ENCODE data around the gene RBM19.
A peak's percentile ranks its signal among the peaks of the same experiment; 100 is the strongest.

The RBM19 gene

DNA sequence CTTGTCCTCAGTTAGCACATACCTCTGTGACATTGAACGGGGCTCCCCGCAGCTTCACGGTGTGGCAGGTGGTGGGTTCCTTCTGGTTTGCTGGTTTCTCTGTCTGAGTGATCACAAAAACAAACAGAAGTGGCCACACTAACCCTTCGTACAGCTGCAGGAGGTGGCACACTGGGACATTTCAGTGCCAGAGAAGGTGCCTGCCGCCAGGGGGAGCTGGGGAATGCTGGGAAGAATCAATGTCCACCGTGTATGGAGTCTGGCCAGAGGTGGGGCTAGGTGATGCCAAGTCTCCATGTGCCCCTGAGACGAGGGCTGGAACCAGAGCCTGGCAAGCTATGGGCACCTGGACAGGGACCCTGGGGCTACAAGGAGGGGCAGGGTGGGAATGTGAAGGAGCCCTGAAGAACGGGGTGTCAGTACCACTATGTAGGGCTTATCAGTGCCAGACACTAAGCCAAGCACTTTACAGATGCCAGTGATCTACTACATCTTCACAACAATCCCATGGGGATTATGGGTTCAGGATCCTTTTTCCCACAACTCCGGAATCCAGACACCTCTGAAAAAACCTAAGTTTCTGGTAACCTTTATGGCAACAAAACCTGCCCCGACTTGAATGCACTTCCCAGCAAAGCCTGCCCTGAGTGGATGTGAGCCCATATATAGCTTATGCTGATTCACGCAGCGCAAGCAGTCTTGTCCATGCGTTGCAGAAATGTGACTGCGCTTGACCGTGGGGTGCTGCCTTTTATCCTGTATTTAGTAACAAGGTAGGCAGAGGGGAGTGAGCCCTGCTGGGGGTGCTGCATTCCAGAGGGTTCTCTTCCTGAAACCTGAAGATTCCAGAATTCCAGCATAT, 10.8 kb downstream of the RBM19 start:
- no peak for TF ChIP-seq POLR2AphosphoS5 (IDR thresholded peaks at IDR 0.05; ENCODE audit: low read depth)
- no peak for TF ChIP-seq SPI1 (IDR thresholded peaks at IDR 0.05; ENCODE audit: borderline replicate concordance, low read depth)
- TF ChIP-seq, protein P1, sequence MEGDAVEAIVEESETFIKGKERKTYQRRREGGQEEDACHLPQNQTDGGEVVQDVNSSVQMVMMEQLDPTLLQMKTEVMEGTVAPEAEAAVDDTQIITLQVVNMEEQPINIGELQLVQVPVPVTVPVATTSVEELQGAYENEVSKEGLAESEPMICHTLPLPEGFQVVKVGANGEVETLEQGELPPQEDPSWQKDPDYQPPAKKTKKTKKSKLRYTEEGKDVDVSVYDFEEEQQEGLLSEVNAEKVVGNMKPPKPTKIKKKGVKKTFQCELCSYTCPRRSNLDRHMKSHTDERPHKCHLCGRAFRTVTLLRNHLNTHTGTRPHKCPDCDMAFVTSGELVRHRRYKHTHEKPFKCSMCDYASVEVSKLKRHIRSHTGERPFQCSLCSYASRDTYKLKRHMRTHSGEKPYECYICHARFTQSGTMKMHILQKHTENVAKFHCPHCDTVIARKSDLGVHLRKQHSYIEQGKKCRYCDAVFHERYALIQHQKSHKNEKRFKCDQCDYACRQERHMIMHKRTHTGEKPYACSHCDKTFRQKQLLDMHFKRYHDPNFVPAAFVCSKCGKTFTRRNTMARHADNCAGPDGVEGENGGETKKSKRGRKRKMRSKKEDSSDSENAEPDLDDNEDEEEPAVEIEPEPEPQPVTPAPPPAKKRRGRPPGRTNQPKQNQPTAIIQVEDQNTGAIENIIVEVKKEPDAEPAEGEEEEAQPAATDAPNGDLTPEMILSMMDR (IDR thresholded peaks at IDR 0.05; ENCODE audit: insufficient read depth, low read length) = peak; percentile 56
- Histone ChIP-seq H3K27me3 (ENCODE audit: insufficient read depth, poor library complexity, severe bottlenecking) (no peaks in the 10 kb centered on the region), H3K4me3 (replicated peaks; ENCODE audit: insufficient read depth, low read length) (no peak overlapping the region), H3K27ac (replicated peaks) (no peak overlapping the region)
- DNase-seq (ENCODE audit: low read depth in 1 of 2, low spot score in 1 of 2) = peak in 1 of 2 experiments; percentile 29

DNA sequence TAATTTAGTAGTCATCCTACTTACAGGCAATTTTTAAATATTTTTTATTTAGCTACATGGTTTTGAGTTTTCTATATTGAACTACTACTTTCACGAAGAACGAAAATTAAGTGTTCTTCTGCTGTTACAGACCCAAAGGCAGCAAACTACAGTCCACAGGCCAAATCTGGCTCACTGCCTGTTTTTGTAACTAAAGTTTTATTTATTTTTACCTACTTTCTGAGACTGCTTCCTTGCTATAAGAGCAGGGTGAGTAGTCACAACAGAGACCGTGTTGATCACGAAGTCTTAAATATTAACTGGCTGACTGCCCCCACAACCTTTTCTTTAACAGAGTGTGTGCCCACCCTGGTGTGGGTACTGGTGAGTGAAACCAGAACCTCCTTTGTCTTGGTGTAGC, 11.6 kb downstream of the RBM19 start:
- no peak overlapping the region for H3K27ac ChIP-seq (replicated peaks)
- DNase-seq (ENCODE audit: low read depth in 1 of 2, low spot score in 1 of 2) = no peak
- no peaks in the 10 kb centered on the region for H3K27me3 ChIP-seq (ENCODE audit: insufficient read depth, poor library complexity, severe bottlenecking)
- TF ChIP-seq POLR2AphosphoS5 (IDR thresholded peaks at IDR 0.05; ENCODE audit: low read depth) = no peak
- TF ChIP-seq, protein P1 (IDR thresholded peaks at IDR 0.05; ENCODE audit: insufficient read depth, low read length) = no peak
- H3K4me3 ChIP-seq (replicated peaks; ENCODE audit: insufficient read depth, low read length) = no peak overlapping the region

DNA sequence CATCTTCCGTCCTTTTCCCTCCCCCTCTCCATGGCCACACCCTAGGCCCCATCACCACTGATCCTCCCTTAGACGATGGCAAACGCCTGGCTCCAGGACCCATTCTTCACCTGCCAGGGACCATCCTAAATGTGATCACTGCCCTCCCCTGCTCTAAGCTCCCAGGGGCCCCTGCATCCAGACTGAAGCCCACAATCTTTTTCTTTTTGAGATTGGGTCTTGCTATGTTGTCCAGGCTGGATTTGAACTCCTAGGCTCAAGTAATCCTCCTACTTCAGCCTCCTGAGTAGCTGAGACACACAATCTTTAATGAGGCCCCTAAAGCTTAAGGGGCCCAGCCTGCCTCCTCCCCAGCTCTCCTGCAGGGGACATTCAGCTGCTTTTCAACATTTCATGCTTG, 15.3 kb downstream of the RBM19 start:
- no peaks in the 10 kb centered on the region for H3K27me3 ChIP-seq (ENCODE audit: insufficient read depth, poor library complexity, severe bottlenecking)
- TF ChIP-seq, protein P1 (IDR thresholded peaks at IDR 0.05; ENCODE audit: insufficient read depth, low read length) = no peak
- TF ChIP-seq POLR2AphosphoS5 (IDR thresholded peaks at IDR 0.05; ENCODE audit: low read depth) = no peak
- TF ChIP-seq SPI1 (IDR thresholded peaks at IDR 0.05; ENCODE audit: borderline replicate concordance, low read depth) = no peak
- H3K27ac ChIP-seq (replicated peaks) = no peak overlapping the region
- no peak overlapping the region for H3K4me3 ChIP-seq (replicated peaks; ENCODE audit: insufficient read depth, low read length)
- no peak for DNase-seq (ENCODE audit: low read depth in 1 of 2, low spot score in 1 of 2)

DNA sequence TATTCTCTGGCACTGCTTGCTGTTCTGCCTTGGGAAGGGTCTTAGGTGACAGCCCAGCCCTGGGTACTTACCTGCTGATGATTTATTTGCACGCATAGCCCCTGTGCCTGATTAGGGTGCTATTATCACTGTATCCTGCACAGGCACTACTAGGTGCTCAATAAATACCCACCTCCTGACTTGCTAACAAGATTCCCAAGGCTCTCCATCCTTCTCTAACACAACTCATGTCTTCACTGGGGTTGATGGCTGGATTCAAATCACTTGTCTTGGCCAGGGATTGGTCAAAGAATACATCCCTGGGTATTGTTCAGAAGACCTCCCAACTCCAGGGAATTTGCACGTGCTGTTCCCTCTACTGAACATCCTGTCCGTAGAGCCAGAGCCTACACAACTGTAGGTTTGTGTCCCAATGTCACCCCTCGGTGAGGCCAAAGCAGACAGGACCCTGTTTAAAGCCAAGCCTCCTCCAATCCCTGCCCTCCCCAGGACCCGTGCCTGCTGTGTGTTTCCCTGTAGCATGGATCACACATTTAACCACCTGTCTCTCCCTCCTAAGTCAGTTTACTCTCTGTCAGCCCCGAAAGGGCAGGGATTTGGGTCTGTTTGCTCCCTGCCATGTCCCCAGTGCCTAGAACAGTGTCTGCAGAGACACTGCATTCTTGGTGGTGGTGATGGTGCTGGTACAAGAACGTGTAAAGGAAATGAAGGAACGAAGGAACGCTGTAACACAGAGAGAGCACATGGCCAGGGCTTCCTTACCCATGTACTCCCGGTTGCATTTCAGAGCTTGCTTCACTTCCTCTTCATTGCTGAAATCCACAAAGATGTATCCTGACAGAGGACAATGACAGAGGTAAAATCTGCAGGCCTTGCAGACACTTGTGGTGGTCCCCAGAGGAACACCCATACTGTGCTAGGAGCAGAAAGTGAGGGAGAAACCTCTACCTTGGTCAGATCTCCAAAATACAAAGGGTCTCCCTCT, 16.5 kb downstream of the RBM19 start:
- peak; percentile 25 to 80 for DNase-seq (ENCODE audit: low read depth in 1 of 2, low spot score in 1 of 2)
- TF ChIP-seq, protein P1 (IDR thresholded peaks at IDR 0.05; ENCODE audit: insufficient read depth, low read length) = no peak
- TF ChIP-seq SPI1 (IDR thresholded peaks at IDR 0.05; ENCODE audit: borderline replicate concordance, low read depth) = peak; percentile 80; the same call in 1 of the 2 replicates
- peak overlapping the region; percentile 42 for H3K27ac ChIP-seq (replicated peaks)
- no peak overlapping the region for H3K4me3 ChIP-seq (replicated peaks; ENCODE audit: insufficient read depth, low read length)
- H3K27me3 ChIP-seq (ENCODE audit: insufficient read depth, poor library complexity, severe bottlenecking) = no peaks in the 10 kb centered on the region

DNA sequence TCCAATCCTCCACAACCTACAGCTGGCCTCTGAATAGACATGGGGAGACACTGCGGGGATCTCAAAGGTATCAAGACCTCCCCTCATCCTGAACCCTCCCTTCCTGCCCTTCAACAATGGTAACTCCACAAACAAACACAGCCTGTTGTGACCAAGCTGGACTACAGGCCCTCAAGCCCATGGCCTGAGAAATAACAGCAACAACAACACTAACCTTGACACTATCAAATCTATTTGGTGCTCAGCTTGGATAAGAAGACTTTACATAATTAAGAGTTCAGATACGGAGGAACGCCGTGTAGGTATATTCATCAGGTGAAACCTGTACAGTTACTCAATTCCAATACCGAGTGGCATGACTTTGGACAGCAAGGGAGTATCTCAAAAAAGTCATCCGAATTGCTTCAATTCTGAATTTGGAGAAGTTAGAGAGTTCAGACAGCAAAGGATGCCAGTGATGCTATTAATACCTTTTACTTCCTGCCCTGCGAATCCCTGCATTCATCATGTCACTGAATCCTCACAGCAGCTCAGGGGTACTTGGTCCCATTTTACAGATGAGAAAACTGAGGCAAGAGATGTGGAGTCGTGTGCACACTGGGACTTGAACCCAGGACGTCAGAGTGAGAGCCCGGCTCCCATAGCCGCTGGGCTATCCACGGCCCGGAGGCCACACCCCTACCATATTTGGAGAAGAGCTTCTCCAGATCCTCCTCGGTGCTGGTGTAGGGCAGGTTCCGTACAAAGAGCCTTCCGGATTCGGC, 17.8 kb downstream of the RBM19 start:
- Histone ChIP-seq H3K27me3 (ENCODE audit: insufficient read depth, poor library complexity, severe bottlenecking) (no peaks in the 10 kb centered on the region), H3K4me3 (replicated peaks; ENCODE audit: insufficient read depth, low read length) (no peak overlapping the region), H3K27ac (replicated peaks) (no peak overlapping the region)
- DNase-seq (ENCODE audit: low read depth in 1 of 2, low spot score in 1 of 2) = no peak
- TF ChIP-seq POLR2AphosphoS5 (IDR thresholded peaks at IDR 0.05; ENCODE audit: low read depth) (no peak), SPI1 (IDR thresholded peaks at IDR 0.05; ENCODE audit: borderline replicate concordance, low read depth) (no peak), GABPA (IDR thresholded peaks at IDR 0.05; ENCODE audit: low read depth) (no peak)
- TF ChIP-seq, protein P1 (IDR thresholded peaks at IDR 0.05; ENCODE audit: insufficient read depth, low read length) = no peak
- TF ChIP-seq, protein P2, sequence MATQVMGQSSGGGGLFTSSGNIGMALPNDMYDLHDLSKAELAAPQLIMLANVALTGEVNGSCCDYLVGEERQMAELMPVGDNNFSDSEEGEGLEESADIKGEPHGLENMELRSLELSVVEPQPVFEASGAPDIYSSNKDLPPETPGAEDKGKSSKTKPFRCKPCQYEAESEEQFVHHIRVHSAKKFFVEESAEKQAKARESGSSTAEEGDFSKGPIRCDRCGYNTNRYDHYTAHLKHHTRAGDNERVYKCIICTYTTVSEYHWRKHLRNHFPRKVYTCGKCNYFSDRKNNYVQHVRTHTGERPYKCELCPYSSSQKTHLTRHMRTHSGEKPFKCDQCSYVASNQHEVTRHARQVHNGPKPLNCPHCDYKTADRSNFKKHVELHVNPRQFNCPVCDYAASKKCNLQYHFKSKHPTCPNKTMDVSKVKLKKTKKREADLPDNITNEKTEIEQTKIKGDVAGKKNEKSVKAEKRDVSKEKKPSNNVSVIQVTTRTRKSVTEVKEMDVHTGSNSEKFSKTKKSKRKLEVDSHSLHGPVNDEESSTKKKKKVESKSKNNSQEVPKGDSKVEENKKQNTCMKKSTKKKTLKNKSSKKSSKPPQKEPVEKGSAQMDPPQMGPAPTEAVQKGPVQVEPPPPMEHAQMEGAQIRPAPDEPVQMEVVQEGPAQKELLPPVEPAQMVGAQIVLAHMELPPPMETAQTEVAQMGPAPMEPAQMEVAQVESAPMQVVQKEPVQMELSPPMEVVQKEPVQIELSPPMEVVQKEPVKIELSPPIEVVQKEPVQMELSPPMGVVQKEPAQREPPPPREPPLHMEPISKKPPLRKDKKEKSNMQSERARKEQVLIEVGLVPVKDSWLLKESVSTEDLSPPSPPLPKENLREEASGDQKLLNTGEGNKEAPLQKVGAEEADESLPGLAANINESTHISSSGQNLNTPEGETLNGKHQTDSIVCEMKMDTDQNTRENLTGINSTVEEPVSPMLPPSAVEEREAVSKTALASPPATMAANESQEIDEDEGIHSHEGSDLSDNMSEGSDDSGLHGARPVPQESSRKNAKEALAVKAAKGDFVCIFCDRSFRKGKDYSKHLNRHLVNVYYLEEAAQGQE (IDR thresholded peaks at IDR 0.05; ENCODE audit: insufficient replicate concordance, low read depth) = no peak

All from HL-60 (cell line).